Measurements from ENCODE around the gene GSTK1.

DNA sequence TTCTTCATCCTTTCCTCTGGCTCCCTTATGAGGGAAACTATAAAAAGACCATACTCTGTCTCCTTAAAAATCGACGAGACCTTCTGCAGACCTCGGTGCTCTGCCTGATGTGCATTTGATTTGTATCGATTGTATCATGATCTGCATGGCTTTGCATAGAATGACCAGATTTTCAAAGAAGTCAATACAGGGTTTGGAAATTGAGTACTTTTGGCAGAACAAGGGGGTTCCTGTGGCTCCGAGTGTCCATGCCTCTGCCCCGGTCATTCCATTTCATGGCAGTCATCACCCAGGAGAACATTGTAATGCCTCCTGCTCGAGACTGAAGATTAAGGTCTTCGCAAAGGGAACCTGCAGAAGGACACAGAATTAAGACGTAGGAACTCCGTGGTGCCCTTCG, 25.6 kb downstream of the GSTK1 start:
- TF ChIP-seq, protein P1, sequence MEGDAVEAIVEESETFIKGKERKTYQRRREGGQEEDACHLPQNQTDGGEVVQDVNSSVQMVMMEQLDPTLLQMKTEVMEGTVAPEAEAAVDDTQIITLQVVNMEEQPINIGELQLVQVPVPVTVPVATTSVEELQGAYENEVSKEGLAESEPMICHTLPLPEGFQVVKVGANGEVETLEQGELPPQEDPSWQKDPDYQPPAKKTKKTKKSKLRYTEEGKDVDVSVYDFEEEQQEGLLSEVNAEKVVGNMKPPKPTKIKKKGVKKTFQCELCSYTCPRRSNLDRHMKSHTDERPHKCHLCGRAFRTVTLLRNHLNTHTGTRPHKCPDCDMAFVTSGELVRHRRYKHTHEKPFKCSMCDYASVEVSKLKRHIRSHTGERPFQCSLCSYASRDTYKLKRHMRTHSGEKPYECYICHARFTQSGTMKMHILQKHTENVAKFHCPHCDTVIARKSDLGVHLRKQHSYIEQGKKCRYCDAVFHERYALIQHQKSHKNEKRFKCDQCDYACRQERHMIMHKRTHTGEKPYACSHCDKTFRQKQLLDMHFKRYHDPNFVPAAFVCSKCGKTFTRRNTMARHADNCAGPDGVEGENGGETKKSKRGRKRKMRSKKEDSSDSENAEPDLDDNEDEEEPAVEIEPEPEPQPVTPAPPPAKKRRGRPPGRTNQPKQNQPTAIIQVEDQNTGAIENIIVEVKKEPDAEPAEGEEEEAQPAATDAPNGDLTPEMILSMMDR (IDR thresholded peaks at IDR 0.05) = no peak
- TF ChIP-seq POLR2AphosphoS5 (IDR thresholded peaks at IDR 0.05) (no peak), POLR2A (IDR thresholded peaks at IDR 0.05) (no peak)

All from stomach (tissue), 4 donors.